HG03196 (cell line): ENCODE data around the gene COX7C.
"Not testable (repeated sequence)": the region's sequence is repeated elsewhere in the genome, so short reads cannot be mapped to it uniquely, and the experiment has no call there.

ENCODE experiments used
- ATAC-seq: cut with Tn5 transposase; IDR thresholded peaks from one replicate; pipeline ENCODE4 v1.9.1; 2021; ENCODE audit not compliant: unreplicated experiment

The COX7C gene

DNA sequence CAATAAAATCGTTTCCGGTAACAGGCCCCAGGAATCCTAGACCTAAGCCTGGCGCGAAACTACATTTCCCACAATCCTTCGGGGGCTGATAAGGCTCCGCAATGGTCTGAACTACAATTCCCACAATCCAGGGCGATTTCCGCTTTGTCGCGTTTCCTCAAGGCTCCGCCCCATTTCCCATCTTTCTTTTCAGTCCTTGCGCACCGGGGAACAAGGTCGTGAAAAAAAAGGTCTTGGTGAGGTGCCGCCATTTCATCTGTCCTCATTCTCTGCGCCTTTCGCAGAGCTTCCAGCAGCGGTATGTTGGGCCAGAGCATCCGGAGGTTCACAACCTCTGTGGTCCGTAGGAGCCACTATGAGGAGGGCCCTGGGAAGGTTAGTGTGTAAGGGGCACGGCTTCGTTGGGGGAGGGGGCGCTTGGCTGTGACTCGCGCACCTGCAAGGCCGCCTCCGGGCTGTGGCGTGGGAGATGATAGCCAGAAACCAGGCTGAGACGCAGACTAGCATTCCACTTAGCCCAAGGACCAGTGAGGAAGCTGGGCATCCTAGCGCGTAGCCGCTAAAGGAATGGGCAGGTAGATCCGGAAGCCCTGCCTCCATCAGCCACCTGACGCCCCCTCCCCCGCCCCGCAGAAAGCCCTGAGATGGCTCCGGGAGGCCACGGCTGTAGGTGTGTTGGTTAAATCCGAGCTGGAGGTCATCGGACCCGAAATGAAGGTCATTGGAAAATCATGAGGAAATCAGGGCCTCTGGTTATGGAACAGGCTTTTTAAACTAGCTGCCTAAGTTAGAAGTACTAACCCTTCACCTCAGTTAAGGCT, at the start of gene COX7C:
Gene COX7C, plus strand, starts transcription at position 186 of the 821 bp plus-strand sequence. Its CDS starts 115 bp downstream, at position 301.
- ATAC-seq, result peak; percentile 100

DNA sequence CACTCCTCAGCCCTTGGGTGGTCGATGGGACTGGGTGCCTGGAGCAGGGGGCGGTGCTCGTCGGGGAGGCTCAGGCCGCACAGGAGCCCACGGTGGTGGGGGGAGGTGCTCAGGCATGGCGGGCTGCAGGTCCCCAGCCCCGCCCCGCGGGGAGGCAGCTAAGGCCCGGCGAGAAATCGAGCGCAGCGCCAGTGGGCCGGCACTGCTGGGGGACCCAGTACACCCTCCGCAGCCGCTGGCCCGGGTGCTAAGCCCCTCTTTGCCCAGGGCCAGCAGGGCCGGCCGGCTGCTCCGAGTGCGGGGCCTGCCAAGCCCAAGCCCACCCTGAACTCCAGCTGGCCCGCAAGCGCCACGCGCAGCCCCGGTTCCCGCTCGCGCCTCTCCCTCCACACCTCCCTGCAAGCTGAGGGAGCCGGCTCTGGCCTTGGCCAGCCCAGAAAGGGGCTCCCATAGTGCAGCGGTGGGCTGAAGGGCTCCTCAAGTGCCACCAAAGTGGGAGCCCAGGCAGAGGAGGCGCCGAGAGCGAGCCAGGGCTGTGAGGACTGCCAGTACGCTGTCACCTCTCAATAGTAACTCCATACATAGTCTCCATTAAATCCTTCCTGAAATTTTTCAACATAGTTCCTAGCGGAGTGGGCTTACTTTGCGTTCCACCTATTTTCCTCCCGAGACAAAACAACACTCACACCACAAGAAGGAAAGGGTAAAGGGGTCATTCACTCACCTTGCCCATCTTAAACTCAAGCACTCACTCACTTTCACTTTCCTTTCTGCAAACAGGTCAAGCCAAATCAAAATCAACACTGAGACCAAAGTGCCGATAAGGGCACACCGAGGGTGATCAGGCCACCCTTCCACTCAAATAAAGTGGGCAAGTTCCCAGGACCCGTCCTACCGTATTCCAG, 48.0 kb upstream of the COX7C start:
- not testable (repeated sequence) for ATAC-seq

GRCh38 chr5:86570427-86571083, 47.2 kb upstream of the COX7C start:
- no peak for ATAC-seq

GRCh38 chr5:86571109-86571508, 46.6 kb upstream of the COX7C start:
- ATAC-seq, result not testable (repeated sequence)

DNA sequence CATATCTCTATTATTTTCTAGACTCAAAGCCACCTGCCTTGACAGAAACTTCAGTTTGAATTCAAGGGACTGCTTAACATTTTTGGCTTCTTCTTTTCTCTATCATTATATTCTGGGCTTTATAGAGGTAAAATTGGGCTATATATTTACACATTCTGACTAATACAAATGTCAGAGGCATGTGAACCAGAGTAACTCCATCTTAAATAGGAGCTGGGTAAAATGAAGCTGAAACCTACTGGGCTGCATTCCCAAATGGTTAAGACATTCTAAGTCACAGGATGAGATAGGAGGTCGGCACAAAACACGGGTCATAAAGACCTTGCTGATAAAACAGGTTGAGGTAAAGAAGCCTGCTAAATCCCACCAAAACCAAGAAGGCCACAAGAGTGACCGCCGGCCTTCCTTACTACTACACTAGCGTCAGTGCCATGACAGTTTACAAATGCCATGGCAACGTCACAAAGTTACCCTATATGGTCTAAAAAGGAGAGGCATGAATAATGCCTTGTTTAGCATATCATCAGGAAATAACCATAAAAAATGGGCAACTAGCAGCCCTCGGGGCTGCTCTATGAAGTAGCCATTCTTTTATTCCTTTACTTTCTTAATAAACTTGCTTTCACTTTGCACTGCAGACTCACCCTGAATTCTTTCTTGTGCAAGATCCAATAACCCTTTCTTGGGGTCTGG, 44.8 kb upstream of the COX7C start:
- no peak for ATAC-seq

GRCh38 chr5:86579502-86579901, 38.2 kb upstream of the COX7C start:
- no peak for ATAC-seq

- ATAC-seq, result no peak
Measured at GRCh38 chr5:86596476-86596875, 21.3 kb upstream of the COX7C start.

- no peak for ATAC-seq
Measured at GRCh38 chr5:86605881-86606280, 11.9 kb upstream of the COX7C start.

GRCh38 chr5:86613455-86613854, 4.3 kb upstream of the COX7C start:
- ATAC-seq, result no peak

DNA sequence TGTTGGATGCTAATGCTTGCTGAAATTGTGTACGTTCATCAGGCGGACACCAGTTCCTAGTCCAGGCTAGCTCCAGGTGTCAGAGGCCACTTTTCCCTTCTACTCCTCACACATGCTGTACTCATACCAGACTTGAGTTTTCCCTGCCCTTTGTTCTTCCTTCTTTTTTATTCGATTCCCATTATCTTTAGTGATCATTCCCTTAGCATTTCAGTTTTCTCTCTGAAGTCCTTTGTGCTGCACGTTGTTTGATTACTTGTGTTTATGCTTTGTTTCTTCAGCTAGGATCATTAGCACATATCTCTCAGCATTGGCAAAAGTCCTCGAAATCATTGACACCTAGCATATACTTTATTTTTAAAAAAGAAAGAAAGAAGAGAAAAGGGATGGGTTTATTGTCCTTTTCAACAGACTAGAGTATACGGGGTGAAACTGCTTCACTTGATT, 409 bp upstream of the COX7C start:
- no peak for ATAC-seq

DNA sequence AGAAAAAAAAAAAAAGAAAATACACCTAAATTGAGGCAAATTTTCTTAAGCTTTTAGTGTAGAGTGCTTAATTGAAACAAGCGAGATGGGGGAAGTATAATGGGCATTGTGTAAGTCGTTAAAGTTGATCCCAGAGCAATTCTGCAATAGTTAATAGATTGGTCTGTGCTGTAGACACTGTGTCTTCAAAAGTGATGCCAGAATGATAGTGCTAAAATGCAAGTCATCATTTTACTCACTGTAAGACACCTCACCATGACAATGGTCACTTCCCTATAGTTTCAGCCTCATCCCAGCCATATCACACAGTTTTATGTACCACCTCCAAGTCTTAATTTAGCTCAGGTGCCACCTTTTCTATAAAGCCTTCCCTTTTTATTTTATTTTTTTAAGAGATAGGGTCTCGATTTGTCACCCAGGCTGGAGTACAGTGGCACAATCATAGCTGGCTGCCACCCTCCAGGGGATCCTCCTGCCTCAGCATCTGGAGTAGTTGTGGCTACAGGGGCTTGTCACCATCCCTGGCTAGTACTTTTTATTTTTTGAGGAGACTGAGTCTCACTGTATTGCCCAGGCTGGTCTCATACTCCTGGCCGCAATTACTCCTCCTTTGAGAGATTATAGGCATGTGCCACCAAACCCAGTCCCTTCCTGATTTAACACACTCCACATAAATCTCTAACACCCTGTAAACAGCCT, 6.2 kb downstream of the COX7C start:
- no peak for ATAC-seq

GRCh38 chr5:86625148-86625547, 7.4 kb downstream of the COX7C start:
- ATAC-seq, result no peak

- ATAC-seq, result no peak
Measured at GRCh38 chr5:86626149-86626548, 8.4 kb downstream of the COX7C start.

DNA sequence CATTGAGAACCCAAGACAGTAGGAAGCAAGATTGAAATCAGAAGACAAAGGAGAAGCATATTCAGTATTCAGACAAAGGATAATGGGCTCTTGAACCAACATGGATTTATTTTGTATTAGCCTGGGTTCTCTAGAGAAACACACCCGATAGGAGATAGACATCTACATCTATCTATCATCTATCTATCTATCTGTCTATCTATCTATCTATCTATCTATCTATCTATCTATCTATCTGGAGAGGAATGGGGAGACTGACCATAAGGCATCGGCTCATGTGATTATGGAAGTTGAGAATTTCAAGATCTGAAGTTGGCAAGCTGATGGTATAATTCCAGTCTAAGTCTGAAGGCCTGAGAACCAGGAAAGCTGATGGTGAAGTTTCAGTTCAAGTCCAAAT, 13.4 kb downstream of the COX7C start:
- no peak for ATAC-seq

- no peak for ATAC-seq
Measured at GRCh38 chr5:86640998-86641397, 23.3 kb downstream of the COX7C start.

- no peak for ATAC-seq
Measured at GRCh38 chr5:86644843-86645242, 27.1 kb downstream of the COX7C start.

- ATAC-seq, result no peak
Measured at GRCh38 chr5:86645885-86646284, 28.1 kb downstream of the COX7C start.

DNA sequence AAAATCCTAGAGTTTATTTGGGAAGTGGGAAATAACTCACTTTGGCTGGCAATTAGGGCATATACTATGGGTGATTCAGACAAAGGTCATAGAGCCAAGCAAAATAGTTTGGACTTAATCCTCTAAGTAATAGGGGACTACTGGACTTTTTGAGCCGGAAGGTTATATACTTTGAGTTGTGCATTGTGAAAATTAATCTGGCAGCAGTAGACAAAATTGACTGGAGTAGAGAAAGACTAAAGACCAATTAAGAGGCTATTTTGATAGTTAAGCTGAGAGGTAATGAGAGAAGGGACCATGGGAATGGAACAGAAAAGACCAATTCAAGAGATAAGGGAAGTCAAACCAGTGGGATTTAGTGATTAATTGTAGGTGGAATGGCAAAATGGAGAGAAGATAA, 28.9 kb downstream of the COX7C start:
- ATAC-seq, result no peak

DNA sequence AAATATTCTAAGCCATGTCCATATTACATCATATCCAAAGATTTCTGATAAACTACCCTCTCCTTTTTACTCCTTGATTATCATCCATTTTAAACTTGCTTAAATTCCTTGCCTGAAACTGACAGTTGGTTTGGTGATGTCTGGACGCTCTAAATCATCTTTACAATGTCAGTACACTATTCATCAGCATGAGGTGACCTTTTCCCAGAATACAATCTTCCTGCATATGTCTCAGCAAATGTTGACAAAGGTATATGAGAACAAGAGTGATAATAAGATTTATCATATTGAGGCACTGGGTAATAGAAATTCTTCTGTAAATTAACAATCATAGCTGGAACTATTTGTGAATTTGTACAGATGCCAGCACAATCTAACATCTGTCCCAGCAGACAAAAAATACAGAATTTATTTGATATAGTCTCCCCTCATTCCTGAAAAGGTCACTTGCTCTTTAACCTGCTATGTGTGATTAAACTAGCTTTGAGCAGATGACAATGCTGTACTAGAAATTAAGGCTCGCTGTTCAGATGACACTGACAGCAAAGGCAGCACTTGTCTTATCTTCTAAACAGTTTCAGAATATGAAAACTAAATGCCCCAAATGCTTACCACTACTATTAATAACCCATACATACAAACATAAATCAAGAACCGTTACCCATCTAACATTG, 32.2 kb downstream of the COX7C start:
- ATAC-seq, result no peak

DNA sequence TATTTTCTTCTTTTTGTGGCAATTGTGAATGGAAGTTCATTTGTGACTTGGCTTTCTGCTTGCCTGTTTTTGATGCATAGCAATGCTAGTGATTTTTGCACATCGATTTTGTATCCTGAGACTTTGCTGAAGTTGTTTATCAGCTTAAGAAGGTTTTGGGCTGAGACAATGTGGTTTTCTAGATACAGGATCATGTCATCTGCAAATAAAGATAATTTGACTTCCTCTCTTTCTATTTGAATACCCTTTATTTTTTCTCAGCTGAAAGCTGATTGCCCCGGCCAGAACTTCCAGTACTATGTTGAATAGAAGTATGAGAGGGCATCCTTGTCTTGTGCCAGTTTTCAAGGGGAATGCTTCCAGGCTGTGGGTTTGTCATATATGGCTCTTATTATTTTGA, 43.0 kb downstream of the COX7C start:
- ATAC-seq, result not testable (repeated sequence)
